ENCODE results near the gene PNMA1.

Gene PNMA1

GRCh38 chr14:73713803-73714655 is at the start of gene PNMA1:
Gene PNMA1 (minus strand): TSS chr14:73714384. CDS start chr14:73713639, 745 bp downstream.
- peak; percentile 91 for DNase-seq

GRCh38 chr14:73763396-73763795 is 49.2 kb upstream of the PNMA1 start:
- DNase-seq = no peak

- no peak for DNase-seq
These were observed 48.2 kb upstream of the PNMA1 start for GRCh38 chr14:73762375-73762822.

GRCh38 chr14:73761618-73762355 is 47.6 kb upstream of the PNMA1 start:
- DNase-seq = no peak

- no peak for DNase-seq
These were observed 46.7 kb upstream of the PNMA1 start for GRCh38 chr14:73760598-73761586.

- DNase-seq = peak; percentile 95
These were observed 45.8 kb upstream of the PNMA1 start for GRCh38 chr14:73759714-73760597.

- DNase-seq = no peak
These were observed 45.1 kb upstream of the PNMA1 start for GRCh38 chr14:73759183-73759713.

GRCh38 chr14:73758392-73759182 is 44.4 kb upstream of the PNMA1 start:
- DNase-seq = peak; percentile 69

GRCh38 chr14:73757876-73758391 is 43.8 kb upstream of the PNMA1 start:
- no peak for DNase-seq

GRCh38 chr14:73757381-73757780 is 43.2 kb upstream of the PNMA1 start:
- DNase-seq = no peak

GRCh38 chr14:73755434-73756014 is 41.3 kb upstream of the PNMA1 start:
- no peak for DNase-seq

- no peak for DNase-seq
These were observed 40.8 kb upstream of the PNMA1 start for GRCh38 chr14:73754911-73755360.

- no peak for DNase-seq
These were observed 40.0 kb upstream of the PNMA1 start for GRCh38 chr14:73753887-73754795.

- DNase-seq = no peak
These were observed 39.1 kb upstream of the PNMA1 start for GRCh38 chr14:73753124-73753886.

GRCh38 chr14:73752297-73752992 is 38.3 kb upstream of the PNMA1 start:
- peak; percentile 6 for DNase-seq

GRCh38 chr14:73751157-73751691 is 37.0 kb upstream of the PNMA1 start:
- no peak for DNase-seq

- no peak for DNase-seq
These were observed 36.3 kb upstream of the PNMA1 start for GRCh38 chr14:73750531-73750901.
